ENCODE results near the gene RPS6KB2. TPM values are rescaled to one million over a fixed set of nuclear protein-coding genes. Genes with fewer than 3 reads are reported as not detected.

The RPS6KB2 gene
- polyA plus RNA-seq, 1 donor (not counting 4 experiments of a cell fraction or from before 2014, with no cell fraction given): 61.4 TPM

DNA sequence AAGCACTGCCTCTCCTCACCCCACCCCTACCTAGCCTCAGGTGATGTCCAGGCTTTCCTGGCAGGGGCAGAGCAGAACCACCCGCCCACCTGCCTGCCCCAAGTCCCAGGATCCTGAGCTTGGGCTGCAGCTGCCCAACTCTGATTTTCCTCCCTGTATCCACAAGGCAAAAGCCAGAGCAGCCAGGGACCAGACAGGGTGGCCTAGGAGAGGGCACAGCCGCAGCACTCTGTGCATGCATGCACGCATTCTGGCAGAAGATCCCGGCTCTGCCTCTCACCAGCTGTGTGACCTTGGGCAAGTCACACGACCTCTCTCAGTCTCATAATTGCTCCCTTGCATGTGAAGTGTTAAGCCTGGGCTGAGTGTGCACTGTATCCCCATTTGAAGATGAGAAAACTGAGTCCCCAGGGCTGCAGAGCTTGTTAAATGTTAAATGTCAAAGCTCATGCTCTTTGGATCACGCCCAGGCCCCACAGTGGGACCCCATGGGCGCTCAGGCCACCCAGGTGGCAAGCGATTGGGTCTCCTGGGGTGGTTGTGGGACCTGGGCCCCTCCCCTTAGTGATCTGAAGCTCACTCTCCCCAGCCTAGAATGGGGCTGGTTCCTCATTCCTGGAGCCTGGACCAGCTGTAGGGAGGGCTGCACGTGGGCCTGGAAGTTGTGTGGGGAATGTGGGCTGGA lies 15.7 kb upstream of the RPS6KB2 start:
- H3K27me3 ChIP-seq (ENCODE audit: control insufficient read depth, extremely low read depth, insufficient read depth, low read length): peaks cover 14% of the 10 kb centered on the region
- H2AFZ ChIP-seq (ENCODE audit: control insufficient read depth, low read length): no peak overlapping the region
- no peak overlapping the region for H3K4me3 ChIP-seq (ENCODE audit: control insufficient read depth in 2 of 3, extremely low read depth in 1 of 3, insufficient read depth in 2 of 3, low read depth in 1 of 3, low read length in 3 of 3)
- no peak for FAIRE-seq
- no peaks in the 10 kb centered on the region for H3K9me1 ChIP-seq (ENCODE audit: control insufficient read depth, extremely low read depth, insufficient read depth, low read length)
- DNase-seq (ENCODE audit: low read depth, low spot score): no peak
- H3K9me3 ChIP-seq (ENCODE audit: control insufficient read depth, low read depth, low read length): no peaks in the 10 kb centered on the region
- H3K36me3 ChIP-seq (ENCODE audit: control insufficient read depth in 2 of 2, extremely low read depth in 1 of 2, insufficient read depth in 2 of 2, low read length in 2 of 2): no peaks in the 10 kb centered on the region
- no peak overlapping the region for H3K27ac ChIP-seq (ENCODE audit: control insufficient read depth, insufficient read depth, low read length)
- no peaks in the 10 kb centered on the region for H3K79me2 ChIP-seq (ENCODE audit: control insufficient read depth, insufficient read depth, low read length)
- dilution Hi-C loops (cut with MboI; ENCODE audit: extremely low pct_ligation_motif_present, low sequenced_read_pairs): no loop called here
- H3K4me1 ChIP-seq (ENCODE audit: control insufficient read depth, extremely low read depth, insufficient read depth, low read length): no peaks in the 10 kb centered on the region
- no peak overlapping the region for H3K9ac ChIP-seq (ENCODE audit: control insufficient read depth, extremely low read depth, insufficient read depth, low read length)
- H3K4me2 ChIP-seq (ENCODE audit: control insufficient read depth, extremely low read depth, insufficient read depth, low read depth, low read length): no peak overlapping the region
- no peak for TF ChIP-seq EZH2 (IDR thresholded peaks at IDR 0.05; ENCODE audit: low read length)
- TF ChIP-seq, protein P1, sequence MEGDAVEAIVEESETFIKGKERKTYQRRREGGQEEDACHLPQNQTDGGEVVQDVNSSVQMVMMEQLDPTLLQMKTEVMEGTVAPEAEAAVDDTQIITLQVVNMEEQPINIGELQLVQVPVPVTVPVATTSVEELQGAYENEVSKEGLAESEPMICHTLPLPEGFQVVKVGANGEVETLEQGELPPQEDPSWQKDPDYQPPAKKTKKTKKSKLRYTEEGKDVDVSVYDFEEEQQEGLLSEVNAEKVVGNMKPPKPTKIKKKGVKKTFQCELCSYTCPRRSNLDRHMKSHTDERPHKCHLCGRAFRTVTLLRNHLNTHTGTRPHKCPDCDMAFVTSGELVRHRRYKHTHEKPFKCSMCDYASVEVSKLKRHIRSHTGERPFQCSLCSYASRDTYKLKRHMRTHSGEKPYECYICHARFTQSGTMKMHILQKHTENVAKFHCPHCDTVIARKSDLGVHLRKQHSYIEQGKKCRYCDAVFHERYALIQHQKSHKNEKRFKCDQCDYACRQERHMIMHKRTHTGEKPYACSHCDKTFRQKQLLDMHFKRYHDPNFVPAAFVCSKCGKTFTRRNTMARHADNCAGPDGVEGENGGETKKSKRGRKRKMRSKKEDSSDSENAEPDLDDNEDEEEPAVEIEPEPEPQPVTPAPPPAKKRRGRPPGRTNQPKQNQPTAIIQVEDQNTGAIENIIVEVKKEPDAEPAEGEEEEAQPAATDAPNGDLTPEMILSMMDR (optimal IDR thresholded peaks at IDR 0.05 in 1 of 3, IDR thresholded peaks at IDR 0.05 in 1 of 3, conservative IDR thresholded peaks at IDR 0.05 in 1 of 3; ENCODE audit: extremely low read depth in 1 of 3, insufficient read depth in 2 of 3, low read length in 3 of 3): no peak
- no peaks in the 10 kb centered on the region for H4K20me1 ChIP-seq (ENCODE audit: control insufficient read depth, extremely low read depth, insufficient read depth, low read length)

DNA sequence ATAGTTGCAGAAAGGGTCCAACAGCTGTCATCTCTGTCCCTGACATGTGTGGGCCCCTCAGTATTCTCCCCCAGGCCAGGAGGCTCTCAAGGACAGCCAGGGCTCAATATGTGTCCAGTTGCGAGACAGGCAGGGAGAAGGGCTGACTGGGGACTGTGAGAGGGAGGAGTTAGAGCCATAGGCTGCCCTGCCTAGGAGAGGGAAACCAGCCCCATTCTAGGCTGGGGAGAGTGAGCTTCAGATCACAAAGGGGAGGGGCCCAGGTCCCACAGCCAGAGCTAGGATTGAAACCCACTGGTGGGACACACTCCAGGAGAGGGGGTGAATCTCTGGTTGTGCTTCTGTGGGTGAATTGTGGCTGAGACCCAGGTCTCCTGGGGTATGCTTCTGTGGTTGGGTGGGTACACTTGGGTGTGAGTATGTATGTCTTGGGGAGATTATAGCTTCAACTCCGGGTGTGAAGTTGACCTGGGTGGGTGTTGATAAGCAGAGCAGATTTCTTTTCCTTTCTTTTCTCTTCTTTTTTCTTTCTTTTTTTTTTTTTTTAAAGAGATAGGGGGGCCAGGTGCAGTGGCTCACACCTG lies 14.9 kb upstream of the RPS6KB2 start:
- Histone ChIP-seq H3K4me1 (ENCODE audit: control insufficient read depth, extremely low read depth, insufficient read depth, low read length) (no peaks in the 10 kb centered on the region), H3K79me2 (ENCODE audit: control insufficient read depth, insufficient read depth, low read length) (no peaks in the 10 kb centered on the region), H3K27me3 (ENCODE audit: control insufficient read depth, extremely low read depth, insufficient read depth, low read length) (peaks cover 14% of the 10 kb centered on the region), H3K9me1 (ENCODE audit: control insufficient read depth, extremely low read depth, insufficient read depth, low read length) (no peaks in the 10 kb centered on the region), H3K4me2 (ENCODE audit: control insufficient read depth, extremely low read depth, insufficient read depth, low read depth, low read length) (no peak overlapping the region), H4K20me1 (ENCODE audit: control insufficient read depth, extremely low read depth, insufficient read depth, low read length) (no peaks in the 10 kb centered on the region), H3K4me3 (ENCODE audit: control insufficient read depth in 2 of 3, extremely low read depth in 1 of 3, insufficient read depth in 2 of 3, low read depth in 1 of 3, low read length in 3 of 3) (no peak overlapping the region), H3K9ac (ENCODE audit: control insufficient read depth, extremely low read depth, insufficient read depth, low read length) (no peak overlapping the region), H2AFZ (ENCODE audit: control insufficient read depth, low read length) (no peak overlapping the region), H3K36me3 (ENCODE audit: control insufficient read depth in 2 of 2, extremely low read depth in 1 of 2, insufficient read depth in 2 of 2, low read length in 2 of 2) (no peaks in the 10 kb centered on the region), H3K9me3 (ENCODE audit: control insufficient read depth, low read depth, low read length) (no peaks in the 10 kb centered on the region), H3K27ac (ENCODE audit: control insufficient read depth, insufficient read depth, low read length) (no peak overlapping the region)
- no peak for TF ChIP-seq EZH2 (IDR thresholded peaks at IDR 0.05; ENCODE audit: low read length)
- FAIRE-seq: no peak
- no peak for DNase-seq (ENCODE audit: low read depth, low spot score)
- dilution Hi-C loops (cut with MboI; ENCODE audit: extremely low pct_ligation_motif_present, low sequenced_read_pairs): no loop called here

All from keratinocyte (primary cell).